Measurements from ENCODE around the gene LRRC45. TPM values are rescaled to one million over a fixed set of nuclear protein-coding genes. Genes with fewer than 3 reads are reported as not detected.

The LRRC45 gene
- total RNA-seq, 1 experiment from 2014 or later = 40.1 TPM

GRCh38 chr17:82070611-82071010, 47.5 kb downstream of the LRRC45 start:
- ATAC-seq (no peak), DNase-seq (ENCODE audit: low read depth, low spot score) (no peak)
- Histone ChIP-seq H4K20me1 (ENCODE audit: insufficient read depth) (no peaks in the 10 kb centered on the region), H3K79me2 (ENCODE audit: insufficient read depth, low read length) (no peaks in the 10 kb centered on the region), H3K27ac (ENCODE audit: low read depth, low read length) (no peak overlapping the region), H3K9ac (ENCODE audit: low read length) (no peak overlapping the region), H3K4me3 (replicated peaks in 1 of 2; ENCODE audit: low read depth in 1 of 2, low read length in 2 of 2) (no peak overlapping the region), H3K4me1 (ENCODE audit: control insufficient read depth in 1 of 2, insufficient read depth in 2 of 2, low read length in 2 of 2) (peaks cover 3 to 6% of the 10 kb centered on the region in 2 experiments; a peak in 3 of 4 replicates), H3K27me3 (ENCODE audit: insufficient read depth, low read length) (no peaks in the 10 kb centered on the region), H3K9me3 (ENCODE audit: control insufficient read depth in 1 of 2, insufficient read depth in 1 of 2, low read depth in 1 of 2, low read length in 2 of 2) (no peaks in the 10 kb centered on the region), H3K4me2 (ENCODE audit: low read length) (no peak overlapping the region), H2AFZ (ENCODE audit: low read depth, low read length, poor library complexity, severe bottlenecking) (no peak overlapping the region), H3K36me3 (ENCODE audit: control insufficient read depth in 1 of 2, insufficient read depth in 2 of 2, low read length in 2 of 2) (no peaks in the 10 kb centered on the region), H3K9me2 (ENCODE audit: insufficient read depth) (no peaks in the 10 kb centered on the region)
- intact Hi-C loops (cut with micrococcal nuclease) = no loop called here
- ChIA-PET CTCF (interaction anchor here (0.8 kb wide), 1 partner anchor 40 kb away, joined by 3 read pairs; no protein-coding TSS in a partner anchor), POLR2A (interaction anchor here (0.7 kb wide), 1 partner anchor 33 kb away, joined by 3 read pairs; the partner anchor contains the start of gene DCXR), RAD21 (ENCODE audit: low non-redundant PET in 1 of 2, low total read pairs in 2 of 2, uncharacterized antibody in 2 of 2, unreplicated experiment in 2 of 2) (no interaction called here)
- BruUV-seq (replicated peaks) = no TSS peak
- TF ChIP-seq CEBPB (IDR thresholded peaks at IDR 0.05; ENCODE audit: low read depth) = no peak
- no peak for TF ChIP-seq ZBTB33 (IDR thresholded peaks at IDR 0.05; ENCODE audit: extremely low read depth, insufficient replicate concordance, low read length)
- no peak for TF ChIP-seq MAX (IDR thresholded peaks at IDR 0.05)
- TF ChIP-seq ATF3 (IDR thresholded peaks at IDR 0.05) = no peak
- TF ChIP-seq CBX3 (IDR thresholded peaks at IDR 0.05; ENCODE audit: low read depth) = no peak
- no peak for TF ChIP-seq CTCF (IDR thresholded peaks at IDR 0.05 in 2 of 3, conservative IDR thresholded peaks at IDR 0.05 in 1 of 3; ENCODE audit: borderline replicate concordance in 1 of 3, insufficient read depth in 1 of 3, low read depth in 2 of 3, low read length in 2 of 3)
- TF ChIP-seq TCF7L2 (IDR thresholded peaks at IDR 0.05; ENCODE audit: borderline replicate concordance, extremely low read depth, insufficient read depth, insufficient read length) = no peak
- TF ChIP-seq RAD21 (IDR thresholded peaks at IDR 0.05; ENCODE audit: low read depth) = no peak
- no peak for TF ChIP-seq EGR1 (IDR thresholded peaks at IDR 0.05; ENCODE audit: low read depth)
- TF ChIP-seq REST (IDR thresholded peaks at IDR 0.05; ENCODE audit: low read depth) = no peak
- TF ChIP-seq EZH2 (IDR thresholded peaks at IDR 0.05) = no peak
- no peak for TF ChIP-seq YY1 (IDR thresholded peaks at IDR 0.05; ENCODE audit: extremely low read depth, insufficient replicate concordance, low read depth, low read length)
